Kidney (tissue), 14 donors: ENCODE results near the gene COL23A1. TPM values are rescaled to one million over a fixed set of nuclear protein-coding genes. Genes with fewer than 3 reads are reported as not detected.
A peak's percentile ranks its signal among the peaks of the same experiment; 100 is the strongest.

ENCODE experiments used
- DNase-seq, 5 donors: peaks; one replicate each; pipeline ENCODE4 v3.0.0-alpha.2; 2013 to 2020
- FAIRE-seq: peaks from 2 replicates; lab custom pipeline; 2012; peaks lifted over from hg19 to GRCh38; lab: Jason Lieb, UNC
- H3K27ac ChIP-seq, 2 donors: one replicate each; pipeline ENCODE4 v1.7.0; 2013; ENCODE audit warnings: low read depth in 2 of 2, low read length in 2 of 2, inconsistent platforms in 1 of 2
- H3K27me3 ChIP-seq: one replicate; pipeline ENCODE4 v1.7.1; 2013; ENCODE audit warnings: low read length, inconsistent platforms; ENCODE audit not compliant: control insufficient read depth, insufficient read depth
- H3K36me3 ChIP-seq, 3 donors: one replicate each; pipeline versions ENCODE4 v1.7.0 to v1.7.1; 2013; ENCODE audit warnings: low read length in 3 of 3, control low read depth in 1 of 3, inconsistent platforms in 1 of 3; ENCODE audit not compliant: insufficient read depth in 3 of 3, control insufficient read depth in 2 of 3
- H3K4me1 ChIP-seq, 3 donors: one replicate each; pipeline versions ENCODE4 v1.7.0 to v1.7.1; 2013; ENCODE audit warnings: low read length in 3 of 3, inconsistent platforms in 1 of 3, low read depth in 1 of 3; ENCODE audit not compliant: control insufficient read depth in 2 of 3, insufficient read depth in 2 of 3
- H3K4me3 ChIP-seq, 3 donors: one replicate each; pipeline versions ENCODE4 v1.7.0 to v1.8.1; 2013; ENCODE audit warnings: low read length in 3 of 3, control low read depth in 1 of 3, inconsistent platforms in 1 of 3
- H3K9ac ChIP-seq, 3 donors: one replicate each; pipeline versions ENCODE4 v1.7.0 to v1.7.1; 2013; ENCODE audit warnings: low read length in 3 of 3, control low read depth in 1 of 3, inconsistent platforms in 1 of 3
- H3K9me3 ChIP-seq, 3 donors: one replicate each; pipeline versions ENCODE4 v1.7.0 to v1.7.1; 2013; ENCODE audit warnings: low read length in 3 of 3, control low read depth in 1 of 3, inconsistent platforms in 1 of 3; ENCODE audit not compliant: control insufficient read depth in 2 of 3, insufficient read depth in 1 of 3
- intact Hi-C: fragments of 100-400 bp; cut with DNase I; formaldehyde crosslinking; loops from one replicate; pipeline ENCODE4 v1.11.1; 2022
- polyA plus RNA-seq: library from polyadenylated mRNA; stranded (reverse); fragments of 350-450 nt; fragmentation: Illumina TruSeq; extraction: RNeasy Lipid Tissue Mini Kit (QIAGEN cat#74804); gene quantifications from one replicate; pipeline ENCODE4 v1.2.3, GENCODE V29; 2014; ENCODE audit warnings: low read depth, low replicate concordance; ENCODE audit not compliant: insufficient read depth
- total RNA-seq: library from RNA; stranded (reverse); fragmentation: NEBNext Ultra II Directional; extraction: Animal tissue kit (Norgen Biotek cat#: 25700); gene quantifications from one replicate; pipeline ENCODE4 v1.2.1, GENCODE V29; 2021
- TF ChIP-seq, protein P1 (sequence below): IDR thresholded peaks from 3 replicates; pipeline ENCODE4 v1.5.1; 2012; ENCODE audit warnings: mild to moderate bottlenecking, moderate library complexity, borderline replicate concordance; ENCODE audit not compliant: insufficient read depth; ENCODE audit errors: extremely low read depth
- donor health status: control.
- donor health status: control.
- donor health status: control.
- donor health status: control.
- donor health status: control.
- donor health status: DM: yes; HTN: yes; CAD: no.
- donor health status: Normal renal cell carcinoma (clear cell type).

The COL23A1 gene
- total and polyA plus RNA-seq, 2 donors from 2014 or later: 4.1 to 8.7 TPM

- Histone ChIP-seq H3K27ac (peak within 1 kb of the TSS; percentile 95 to 97), H3K4me3 (peak within 1 kb of the TSS; percentile 86 to 97 (median 96)), H3K9me3 (no peaks in the 10 kb centered on the region), H3K27me3 (no peaks in the 10 kb centered on the region), H3K9ac (peak within 1 kb of the TSS; percentile 89 to 98 (median 96)), H3K36me3 (peaks cover 0 to 11% (median 10%) of the 10 kb centered on the region in 3 donors), H3K4me1 (peaks cover 4 to 15% (median 13%) of the 10 kb centered on the region in 3 donors)
- FAIRE-seq (no peak), DNase-seq (peak; percentile 95 to 99 (median 98))
- intact Hi-C loops: no loop called here
- TF ChIP-seq, protein P1, sequence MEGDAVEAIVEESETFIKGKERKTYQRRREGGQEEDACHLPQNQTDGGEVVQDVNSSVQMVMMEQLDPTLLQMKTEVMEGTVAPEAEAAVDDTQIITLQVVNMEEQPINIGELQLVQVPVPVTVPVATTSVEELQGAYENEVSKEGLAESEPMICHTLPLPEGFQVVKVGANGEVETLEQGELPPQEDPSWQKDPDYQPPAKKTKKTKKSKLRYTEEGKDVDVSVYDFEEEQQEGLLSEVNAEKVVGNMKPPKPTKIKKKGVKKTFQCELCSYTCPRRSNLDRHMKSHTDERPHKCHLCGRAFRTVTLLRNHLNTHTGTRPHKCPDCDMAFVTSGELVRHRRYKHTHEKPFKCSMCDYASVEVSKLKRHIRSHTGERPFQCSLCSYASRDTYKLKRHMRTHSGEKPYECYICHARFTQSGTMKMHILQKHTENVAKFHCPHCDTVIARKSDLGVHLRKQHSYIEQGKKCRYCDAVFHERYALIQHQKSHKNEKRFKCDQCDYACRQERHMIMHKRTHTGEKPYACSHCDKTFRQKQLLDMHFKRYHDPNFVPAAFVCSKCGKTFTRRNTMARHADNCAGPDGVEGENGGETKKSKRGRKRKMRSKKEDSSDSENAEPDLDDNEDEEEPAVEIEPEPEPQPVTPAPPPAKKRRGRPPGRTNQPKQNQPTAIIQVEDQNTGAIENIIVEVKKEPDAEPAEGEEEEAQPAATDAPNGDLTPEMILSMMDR: no peak
Measured at GRCh38 chr5:178626484-178627258, 36.5 kb upstream of the COL23A1 start, which contains the start of gene CLK4. Gene CLK4, minus strand, starts transcription at chr5:178627050. Its CDS starts 3,634 bp downstream, at chr5:178623416.

DNA sequence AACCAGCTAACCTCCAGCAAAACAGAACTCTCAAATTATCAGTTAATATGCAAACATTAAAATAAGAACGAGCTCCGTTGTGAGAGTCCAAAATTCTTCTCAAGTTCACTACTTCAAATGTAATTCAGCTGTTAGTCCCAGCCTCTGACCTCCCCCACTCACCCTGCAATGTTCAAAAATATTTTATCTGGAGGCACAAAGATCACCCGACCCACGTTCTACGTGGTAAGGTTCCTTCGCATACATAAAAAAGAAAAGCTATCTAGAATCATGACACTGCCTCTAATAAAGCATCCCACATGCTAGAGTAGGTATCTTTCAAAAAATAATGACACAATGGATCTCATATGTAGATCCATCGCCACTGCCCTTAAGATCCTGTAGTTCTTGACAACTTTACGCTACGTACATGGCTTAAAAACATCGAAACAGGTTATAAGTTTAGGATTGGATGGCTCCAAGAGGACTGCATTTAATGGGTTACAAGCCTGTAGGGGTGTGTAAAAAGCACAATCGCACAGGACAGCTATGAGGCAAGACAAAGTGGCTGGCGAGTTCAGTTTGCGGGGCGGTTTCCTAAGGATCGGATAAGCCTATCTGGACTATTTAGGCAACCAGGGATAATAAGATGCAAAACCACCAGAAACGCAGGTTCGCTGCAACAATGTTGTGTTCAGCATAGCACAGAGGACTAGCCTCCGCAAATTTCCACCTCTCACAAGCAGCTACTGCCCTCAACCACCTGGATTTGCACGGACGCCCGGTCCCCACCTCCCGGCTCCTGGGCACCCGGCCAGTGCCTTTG lies 35.7 kb upstream of the COL23A1 start:
- DNase-seq: peak in 1 of 5 donors; percentile 37
- intact Hi-C loops: no loop called here
- FAIRE-seq: no peak

DNA sequence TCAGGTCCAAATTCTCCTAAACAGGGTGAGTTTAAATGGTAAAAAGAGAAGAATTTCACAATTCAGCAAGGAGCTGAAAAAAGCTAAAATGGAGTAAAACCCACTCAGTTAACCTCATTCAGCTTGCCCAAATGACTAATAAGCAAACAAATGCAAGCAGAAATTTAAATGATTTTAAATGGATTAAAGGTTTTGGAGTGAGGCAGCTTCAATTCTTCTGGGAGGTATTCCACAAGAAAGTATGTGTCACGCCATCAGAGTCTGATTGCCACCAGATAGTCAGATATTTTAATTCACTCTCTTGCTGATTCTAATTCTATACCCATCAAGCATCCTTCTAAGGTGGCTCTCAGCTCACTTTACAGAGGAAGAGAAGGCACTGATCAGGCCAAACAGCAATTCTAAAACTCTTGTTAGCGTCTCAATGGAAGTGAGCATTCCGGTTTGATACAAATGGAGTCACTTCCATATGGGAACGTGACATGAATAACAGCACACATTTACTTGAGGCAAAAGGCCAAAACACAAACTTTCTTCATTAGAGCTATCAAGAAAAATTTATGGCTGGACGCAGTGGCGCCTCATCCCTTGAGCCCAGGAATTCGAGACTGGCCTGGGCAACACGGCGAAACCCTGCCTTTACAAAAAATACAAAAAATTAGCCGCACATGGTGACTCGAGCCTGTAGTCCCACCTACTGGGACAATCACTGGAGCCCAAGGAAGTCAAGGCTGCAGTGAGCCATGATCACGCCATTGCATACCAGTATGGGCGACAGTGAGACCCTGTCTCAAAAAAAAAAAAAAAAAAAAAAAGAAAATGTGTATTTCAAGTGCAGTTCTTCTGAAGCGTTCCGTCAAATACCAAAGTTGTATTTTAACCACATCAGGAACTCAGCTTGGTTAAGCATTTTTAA lies 34.7 kb upstream of the COL23A1 start:
- Histone ChIP-seq H3K9ac (peak overlapping the region; percentile 30 to 98 (median 96)), H3K36me3 (peaks cover 6 to 20% (median 17%) of the 10 kb centered on the region in 3 donors), H3K4me3 (peak overlapping the region; percentile 86 to 97 (median 96)), H3K27ac (no peak overlapping the region), H3K4me1 (peaks cover 4 to 15% (median 13%) of the 10 kb centered on the region in 3 donors), H3K27me3 (no peaks in the 10 kb centered on the region), H3K9me3 (no peaks in the 10 kb centered on the region)
- intact Hi-C loops: no loop called here
- TF ChIP-seq, protein P1: no peak
- DNase-seq (peak in 4 of 5 donors; percentile 55 to 70 (median 63)), FAIRE-seq (no peak)

More for the DNA sequence above, 35.7 kb upstream of the COL23A1 start:
- peak overlapping the region; percentile 86 to 97 (median 96) for H3K4me3 ChIP-seq
- TF ChIP-seq, protein P1: no peak
- peak overlapping the region; percentile 89 to 98 (median 96) for H3K9ac ChIP-seq
- no peaks in the 10 kb centered on the region for H3K9me3 ChIP-seq
- H3K27ac ChIP-seq: peak overlapping the region; percentile 95 to 97
- no peaks in the 10 kb centered on the region for H3K27me3 ChIP-seq
- H3K36me3 ChIP-seq: peaks cover 3 to 13% (median 11%) of the 10 kb centered on the region in 3 donors
- peaks cover 4 to 15% (median 13%) of the 10 kb centered on the region in 3 donors for H3K4me1 ChIP-seq
